B cell (primary cell): Measurements from ENCODE around the gene EFEMP1. TPM values are rescaled to one million over a fixed set of nuclear protein-coding genes. Genes with fewer than 3 reads are reported as not detected.

Experiments used
- ATAC-seq: fragments of 200-7000 bp; cut with Tn5 transposase; one replicate; pipeline ENCODE4 v1.10.0; 2021; ENCODE audit warnings: low read depth, mild to moderate bottlenecking, moderate number of reproducible peaks, moderate library complexity
- CTCF ChIA-PET: fragments of 350-600 bp; sonication (Branson Sonifier 250); formaldehyde crosslinking; loops from one replicate; lab custom pipeline; 2021; ENCODE audit warnings: antibody characterized with exemption, inconsistent platforms; lab: Charles Lee
- POLR2A ChIA-PET: fragments of 350-600 bp; sonication (Branson Sonifier 250); formaldehyde crosslinking; loops from one replicate; lab custom pipeline; 2021; ENCODE audit warnings: antibody characterized with exemption; lab: Charles Lee
- DNase-seq: peaks from one replicate; pipeline ENCODE4 v3.0.0; 2013
- H2AFZ ChIP-seq: 2 replicates; pipeline ENCODE4 v1.6.1; 2012; ENCODE audit warnings: mild to moderate bottlenecking, low read depth, low read length; ENCODE audit not compliant: insufficient read depth, poor library complexity, severe bottlenecking
- H3K27ac ChIP-seq, 2 donors: 1 replicate in 1 of 2; 2 replicates in 1 of 2; pipeline ENCODE4 v1.5.1; 2012 to 2013; ENCODE audit warnings: low read length in 2 of 2, mild to moderate bottlenecking in 2 of 2, moderate library complexity in 1 of 2
- H3K27me3 ChIP-seq, 4 experiments: fragments of 200-600 bp in 1 of 4; sonication (generic) in 1 of 4; replicated peaks in 1 of 4; 1 replicate in 2 of 4; 2 replicates in 2 of 4; pipeline versions ENCODE4 v1.6.1 to v1.7.0; 2013 to 2016; ENCODE audit warnings: low read length in 3 of 4, mild to moderate bottlenecking in 2 of 4, mixed read lengths in 1 of 4, moderate library complexity in 1 of 4; ENCODE audit not compliant: insufficient read depth in 4 of 4, control insufficient read depth in 3 of 4; ENCODE audit errors: control extremely low read depth in 1 of 4
- H3K36me3 ChIP-seq, 2 experiments: replicated peaks in 1 of 2; 1 replicate in 1 of 2; 2 replicates in 1 of 2; pipeline versions ENCODE4 v1.6.1 to v1.7.1; 2013; ENCODE audit warnings: low read length in 1 of 2; ENCODE audit not compliant: insufficient read depth in 2 of 2, control insufficient read depth in 1 of 2; ENCODE audit errors: control extremely low read depth in 1 of 2, extremely low read depth in 1 of 2
- H3K4me1 ChIP-seq, 2 donors: fragments of 200-600 bp in 1 of 2; sonication (generic) in 1 of 2; 1 replicate in 1 of 2; 2 replicates in 1 of 2; pipeline versions ENCODE4 v1.5.1 to v1.6.1; 2013 to 2017; ENCODE audit warnings: low read length in 2 of 2; ENCODE audit not compliant: control insufficient read depth in 2 of 2, insufficient read depth in 2 of 2
- H3K4me2 ChIP-seq: replicated peaks from 2 replicates; pipeline ENCODE3; 2012; ENCODE audit warnings: mild to moderate bottlenecking, low read depth, low read length; ENCODE audit not compliant: poor library complexity, severe bottlenecking
- H3K4me3 ChIP-seq, 5 experiments: fragments of 200-600 bp in 1 of 5; sonication (generic) in 1 of 5; 1 replicate in 3 of 5; 2 replicates in 2 of 5; pipeline versions ENCODE4 v1.5.1 to v1.7.0; 2011 to 2016; ENCODE audit warnings: low read length in 4 of 5, mild to moderate bottlenecking in 4 of 5, low read depth in 2 of 5, control low read depth in 1 of 5, moderate library complexity in 1 of 5; ENCODE audit not compliant: insufficient read depth in 1 of 5; ENCODE audit errors: control extremely low read depth in 1 of 5, extremely low read depth in 1 of 5
- H3K79me2 ChIP-seq: fragments of 200-600 bp; sonication (generic); one replicate; pipeline ENCODE4 v1.6.0; 2016; ENCODE audit warnings: low read length; ENCODE audit not compliant: control insufficient read depth, insufficient read depth
- H3K9ac ChIP-seq: fragments of 200-600 bp; sonication (generic); 2 replicates; pipeline ENCODE4 v1.6.1; 2017; ENCODE audit warnings: mild to moderate bottlenecking, low read length, moderate library complexity
- H3K9me3 ChIP-seq, 3 donors: one replicate each; pipeline versions ENCODE4 v1.6.1 to v1.7.1; 2013; ENCODE audit warnings: low read length in 2 of 3; ENCODE audit not compliant: control insufficient read depth in 2 of 3, insufficient read depth in 1 of 3; ENCODE audit errors: control extremely low read depth in 1 of 3
- H4K20me1 ChIP-seq: 2 replicates; pipeline ENCODE4 v1.6.0; 2012; ENCODE audit warnings: mild to moderate bottlenecking, low read length; ENCODE audit not compliant: insufficient read depth, control insufficient read depth, poor library complexity, severe bottlenecking
- H3K27ac Mint-ChIP-seq: one replicate; pipeline ENCODE4 v1.8.0; 2021; ENCODE audit warnings: mixed read lengths
- H3K27me3 Mint-ChIP-seq: one replicate; pipeline ENCODE4 v1.8.0; 2021; ENCODE audit warnings: mixed read lengths
- H3K4me1 Mint-ChIP-seq: one replicate; pipeline ENCODE4 v1.8.0; 2021; ENCODE audit warnings: mixed read lengths
- H3K4me3 Mint-ChIP-seq: one replicate; pipeline ENCODE4 v1.8.0; 2021; ENCODE audit warnings: mixed read lengths
- H3K9me3 Mint-ChIP-seq: one replicate; pipeline ENCODE4 v1.8.0; 2022; ENCODE audit warnings: mixed read lengths; ENCODE audit not compliant: insufficient read depth
- EZH2 ChIP-seq: IDR thresholded peaks from 2 replicates; pipeline ENCODE4 v1.6.1; 2012; ENCODE audit warnings: borderline replicate concordance, low read depth, mild to moderate bottlenecking, moderate library complexity, low read length; ENCODE audit not compliant: insufficient read depth, poor library complexity, severe bottlenecking
- WGBS: methylation state at CpG from one replicate; pipeline ENCODE4 v1.1.5; 2013; ENCODE audit warnings: missing lambda C conversion rate; ENCODE audit not compliant: insufficient coverage; 5-methylcytosine and 5-hydroxymethylcytosine counted together
- intact Hi-C: fragments of 100-400 bp; cut with micrococcal nuclease; formaldehyde crosslinking; loops from one replicate; pipeline ENCODE4 v1.10.0; 2022
- polyA plus RNA-seq: library from polyadenylated mRNA; depleted of rRNA; stranded (reverse); fragments of >200 nt; gene quantifications from 2 replicates; pipeline ENCODE4 v1.2.3, GENCODE V29; 2012
- total RNA-seq, 2 donors: library from RNA; stranded (reverse); fragments of 120-200 nt in 1 of 2; gene quantifications; 1 replicate in 1 of 2; 2 replicates in 1 of 2; pipeline versions ENCODE4 v1.2.3 to v1.2.4, GENCODE V29; 2013 to 2022
- TF ChIP-seq, protein P1 (sequence below): fragments of 200-600 bp; IDR thresholded peaks from one replicate; pipeline ENCODE4 v1.8.0; 2022; ENCODE audit warnings: antibody characterized with exemption, mild to moderate bottlenecking

Gene EFEMP1
- total and polyA plus RNA-seq, 2 donors (not counting 1 experiment from before 2014, with no cell fraction given) = not detected

DNA sequence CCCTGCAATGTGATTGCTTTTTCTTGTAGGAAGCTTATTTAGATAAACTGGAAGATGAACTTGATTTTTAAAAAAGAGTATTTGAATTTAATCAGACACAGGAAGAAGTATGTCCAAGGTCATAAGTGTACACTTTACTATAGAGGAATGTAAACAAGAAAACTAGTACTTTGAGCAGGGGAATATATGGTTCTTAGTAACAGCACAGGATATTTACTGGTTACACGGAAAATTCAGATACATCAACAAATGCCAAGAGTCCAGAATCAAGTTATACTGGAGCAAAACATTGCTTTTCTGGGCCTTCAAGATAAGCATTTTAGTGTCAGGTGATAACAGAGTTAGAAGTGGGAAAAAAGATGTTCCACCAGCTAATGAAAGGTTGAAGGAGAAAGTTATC is 75.5 kb downstream of the EFEMP1 start:
- intact Hi-C loops = no loop called here
- no peak overlapping the region for H3K27ac Mint-ChIP-seq
- CTCF ChIA-PET = no interaction called here
- Histone ChIP-seq H3K36me3 (no peaks in the 10 kb centered on the region), H3K4me1 (no peaks in the 10 kb centered on the region), H2AFZ (no peak overlapping the region), H3K4me3 (no peak overlapping the region), H3K27ac (no peak overlapping the region), H3K4me2 (no peak overlapping the region), H3K9ac (no peak overlapping the region), H3K27me3 (no peaks in the 10 kb centered on the region), H3K79me2 (no peaks in the 10 kb centered on the region), H3K9me3 (no peaks in the 10 kb centered on the region), H4K20me1 (no peaks in the 10 kb centered on the region)
- WGBS = no CpG with 5 or more reads among the region's 1 CpG
- no peak for ATAC-seq
- POLR2A ChIA-PET = no interaction called here
- no peak for TF ChIP-seq EZH2
- TF ChIP-seq, protein P1, sequence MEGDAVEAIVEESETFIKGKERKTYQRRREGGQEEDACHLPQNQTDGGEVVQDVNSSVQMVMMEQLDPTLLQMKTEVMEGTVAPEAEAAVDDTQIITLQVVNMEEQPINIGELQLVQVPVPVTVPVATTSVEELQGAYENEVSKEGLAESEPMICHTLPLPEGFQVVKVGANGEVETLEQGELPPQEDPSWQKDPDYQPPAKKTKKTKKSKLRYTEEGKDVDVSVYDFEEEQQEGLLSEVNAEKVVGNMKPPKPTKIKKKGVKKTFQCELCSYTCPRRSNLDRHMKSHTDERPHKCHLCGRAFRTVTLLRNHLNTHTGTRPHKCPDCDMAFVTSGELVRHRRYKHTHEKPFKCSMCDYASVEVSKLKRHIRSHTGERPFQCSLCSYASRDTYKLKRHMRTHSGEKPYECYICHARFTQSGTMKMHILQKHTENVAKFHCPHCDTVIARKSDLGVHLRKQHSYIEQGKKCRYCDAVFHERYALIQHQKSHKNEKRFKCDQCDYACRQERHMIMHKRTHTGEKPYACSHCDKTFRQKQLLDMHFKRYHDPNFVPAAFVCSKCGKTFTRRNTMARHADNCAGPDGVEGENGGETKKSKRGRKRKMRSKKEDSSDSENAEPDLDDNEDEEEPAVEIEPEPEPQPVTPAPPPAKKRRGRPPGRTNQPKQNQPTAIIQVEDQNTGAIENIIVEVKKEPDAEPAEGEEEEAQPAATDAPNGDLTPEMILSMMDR = no peak
- no peak overlapping the region for H3K4me3 Mint-ChIP-seq
- peaks cover 2% of the 10 kb centered on the region for H3K4me1 Mint-ChIP-seq
- H3K9me3 Mint-ChIP-seq = no peaks in the 10 kb centered on the region
- DNase-seq = no peak
- H3K27me3 Mint-ChIP-seq = peaks cover 6% of the 10 kb centered on the region

DNA sequence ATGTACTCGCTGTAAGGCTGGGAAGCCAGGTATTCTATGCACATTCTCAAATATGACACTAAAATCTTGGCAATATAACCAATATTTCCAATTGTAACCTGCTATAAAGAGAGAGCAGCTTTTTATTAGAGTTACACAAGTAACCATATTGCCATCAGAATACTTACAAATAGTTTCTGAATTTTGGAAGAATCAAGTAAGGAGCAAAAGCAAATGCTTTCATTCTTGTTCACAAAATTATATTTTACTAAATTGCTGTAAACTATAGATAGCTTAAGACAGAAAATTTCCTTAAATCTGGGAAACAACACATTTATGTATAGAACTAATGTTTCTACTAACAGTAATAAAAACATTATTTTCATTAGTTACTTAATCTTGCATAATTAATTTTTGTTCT is 77.2 kb downstream of the EFEMP1 start:
- POLR2A ChIA-PET = no interaction called here
- CTCF ChIA-PET = no interaction called here
- intact Hi-C loops = no loop called here
- no peak overlapping the region for H3K27ac ChIP-seq
- Mint-ChIP-seq H3K4me3 (no peak overlapping the region), H3K27me3 (peaks cover 3% of the 10 kb centered on the region), H3K27ac (no peak overlapping the region), H3K9me3 (no peaks in the 10 kb centered on the region), H3K4me1 (peaks cover 2% of the 10 kb centered on the region)
- H3K79me2 ChIP-seq = no peaks in the 10 kb centered on the region
- WGBS = no CpG with 5 or more reads among the region's 1 CpG
- no peak overlapping the region for H2AFZ ChIP-seq
- no peaks in the 10 kb centered on the region for H3K9me3 ChIP-seq
- ATAC-seq (no peak), DNase-seq (no peak)
- H4K20me1 ChIP-seq = no peaks in the 10 kb centered on the region
- no peak overlapping the region for H3K4me2 ChIP-seq
- H3K4me3 ChIP-seq = no peak overlapping the region
- no peaks in the 10 kb centered on the region for H3K27me3 ChIP-seq
- no peak overlapping the region for H3K9ac ChIP-seq
- H3K36me3 ChIP-seq = no peaks in the 10 kb centered on the region
- TF ChIP-seq, protein P1 = no peak
- H3K4me1 ChIP-seq = no peaks in the 10 kb centered on the region
